Vagina (tissue), 2 donors: Measurements from ENCODE around the gene PSIP1. TPM values are rescaled to one million over a fixed set of nuclear protein-coding genes. Genes with fewer than 3 reads are reported as not detected.
A peak's percentile ranks its signal among the peaks of the same experiment; 100 is the strongest.

Experiments used
- DNase-seq, 2 donors: peaks; one replicate each; pipeline ENCODE4 v3.0.0-alpha.2; 2017; ENCODE audit errors: extremely low spot score in 2 of 2
- H3K27ac ChIP-seq: fragments of 200-600 bp; sonication (generic); one replicate; pipeline ENCODE4 v1.5.1; 2019
- H3K27me3 ChIP-seq: fragments of 200-600 bp; sonication (generic); one replicate; pipeline ENCODE4 v1.5.1; 2019
- H3K36me3 ChIP-seq, 2 donors: fragments of 200-600 bp; sonication (generic); one replicate each; pipeline ENCODE4 v1.5.1; 2017 to 2019
- H3K4me1 ChIP-seq: fragments of 200-600 bp; sonication (generic); one replicate; pipeline ENCODE4 v1.5.1; 2019
- H3K4me3 ChIP-seq, 2 donors: fragments of 200-600 bp; sonication (generic); 1 replicate in 1 of 2; 2 replicates in 1 of 2; pipeline ENCODE4 v1.5.1; 2016 to 2019
- H3K9me3 ChIP-seq: fragments of 200-600 bp; sonication (generic); one replicate; pipeline ENCODE4 v1.5.1; 2019
- CTCF ChIP-seq, 3 experiments: fragments of 450-650 bp in 2 of 3; fragments of 200-600 bp in 1 of 3; sonication (generic) in 1 of 3; IDR thresholded peaks; one replicate each; pipeline ENCODE4 v1.5.1; 2017 to 2019; ENCODE audit warnings: antibody characterized with exemption in 3 of 3, mild to moderate bottlenecking in 2 of 3, moderate library complexity in 2 of 3
- POLR2A ChIP-seq, 2 donors: fragments of 450-650 bp; IDR thresholded peaks; one replicate each; pipeline ENCODE4 v1.6.1; 2017; ENCODE audit warnings: antibody characterized with exemption in 2 of 2, mild to moderate bottlenecking in 2 of 2, moderate library complexity in 2 of 2
- POLR2AphosphoS5 ChIP-seq, 2 donors: sonication (generic); formaldehyde crosslinking; IDR thresholded peaks; one replicate each; pipeline ENCODE4 v1.9.0; 2017; ENCODE audit warnings: antibody characterized with exemption in 2 of 2, mild to moderate bottlenecking in 2 of 2, low read depth in 1 of 2; ENCODE audit not compliant: insufficient read depth in 1 of 2
- intact Hi-C: fragments of 100-400 bp; cut with DNase I; formaldehyde crosslinking; loops from one replicate; pipeline ENCODE4 v1.15.1; 2023
- total RNA-seq: library from RNA; depleted of rRNA; stranded (reverse); fragments of >200 nt; gene quantifications from one replicate; pipeline ENCODE4 v1.2.3, GENCODE V29; 2016

The PSIP1 gene
- total RNA-seq, 1 donor from 2014 or later: 63.8 TPM

GRCh38 chr9:15423231-15423985 is 87.4 kb downstream of the PSIP1 start:
- Histone ChIP-seq H3K9me3 (no peaks in the 10 kb centered on the region), H3K27ac (peak overlapping the region; percentile 91), H3K36me3 (peaks cover 0 to 14% of the 10 kb centered on the region in 2 donors), H3K4me1 (peaks cover 49% of the 10 kb centered on the region), H3K4me3 (peak overlapping the region; percentile 60 to 94), H3K27me3 (no peaks in the 10 kb centered on the region)
- intact Hi-C loops: loop anchor here (10.0 kb wide), 1 partner anchor 209 kb away; no protein-coding TSS in a partner anchor
- no peak for DNase-seq
- no peak for TF ChIP-seq CTCF (IDR thresholded peaks at IDR 0.05)
- TF ChIP-seq POLR2AphosphoS5 (IDR thresholded peaks at IDR 0.05; ENCODE audit: insufficient read depth in 1 of 2, low read depth in 1 of 2): no peak
- no peak for TF ChIP-seq POLR2A (IDR thresholded peaks at IDR 0.05)

- Histone ChIP-seq H3K27me3 (no peaks in the 10 kb centered on the region), H3K36me3 (peaks cover 0 to 14% of the 10 kb centered on the region in 2 donors), H3K4me3 (peak within 1 kb of the TSS; percentile 60 to 94), H3K9me3 (no peaks in the 10 kb centered on the region), H3K27ac (peak within 1 kb of the TSS; percentile 91), H3K4me1 (peaks cover 45% of the 10 kb centered on the region)
- intact Hi-C loops: loop anchor here (10.0 kb wide), 1 partner anchor 208 kb away; no protein-coding TSS in a partner anchor
- no peak for TF ChIP-seq CTCF (IDR thresholded peaks at IDR 0.05)
- TF ChIP-seq POLR2AphosphoS5 (IDR thresholded peaks at IDR 0.05; ENCODE audit: insufficient read depth in 1 of 2, low read depth in 1 of 2): peak; percentile 84 to 93
- TF ChIP-seq POLR2A (IDR thresholded peaks at IDR 0.05): peak in 1 of 2 donors; percentile 37
- DNase-seq: peak in 1 of 2 donors; percentile 94
Observed at GRCh38 chr9:15422372-15423230, 88.2 kb downstream of the PSIP1 start, which contains the start of gene SNAPC3. TSS of gene SNAPC3 (plus strand) at chr9:15422876. CDS start at chr9:15422880, 4 bp downstream.

GRCh38 chr9:15421990-15422371 is 88.8 kb downstream of the PSIP1 start:
- H3K4me1 ChIP-seq: peaks cover 39% of the 10 kb centered on the region
- no peak for DNase-seq
- peak overlapping the region; percentile 60 to 94 for H3K4me3 ChIP-seq
- no peaks in the 10 kb centered on the region for H3K27me3 ChIP-seq
- H3K27ac ChIP-seq: peak overlapping the region; percentile 91
- H3K36me3 ChIP-seq: peaks cover 0 to 14% of the 10 kb centered on the region in 2 donors
- no peaks in the 10 kb centered on the region for H3K9me3 ChIP-seq
- no peak for TF ChIP-seq POLR2A (IDR thresholded peaks at IDR 0.05)
- TF ChIP-seq CTCF (IDR thresholded peaks at IDR 0.05): no peak
- TF ChIP-seq POLR2AphosphoS5 (IDR thresholded peaks at IDR 0.05; ENCODE audit: insufficient read depth in 1 of 2, low read depth in 1 of 2): no peak
- intact Hi-C loops: loop anchor here (10.0 kb wide), 1 partner anchor 207 kb away; no protein-coding TSS in a partner anchor

- intact Hi-C loops: loop anchor here (10.0 kb wide), 1 partner anchor 207 kb away; no protein-coding TSS in a partner anchor
- Histone ChIP-seq H3K27ac (peak overlapping the region; percentile 91), H3K4me1 (peaks cover 35% of the 10 kb centered on the region), H3K4me3 (no peak overlapping the region), H3K9me3 (no peaks in the 10 kb centered on the region), H3K27me3 (no peaks in the 10 kb centered on the region), H3K36me3 (peaks cover 0 to 14% of the 10 kb centered on the region in 2 donors)
- DNase-seq: no peak
- TF ChIP-seq CTCF (IDR thresholded peaks at IDR 0.05) (no peak), POLR2A (IDR thresholded peaks at IDR 0.05) (no peak), POLR2AphosphoS5 (IDR thresholded peaks at IDR 0.05; ENCODE audit: insufficient read depth in 1 of 2, low read depth in 1 of 2) (no peak)
Observed at GRCh38 chr9:15421532-15421931, 89.2 kb downstream of the PSIP1 start.
